Measurements from ENCODE around the gene FCSK.
A peak's percentile ranks its signal among the peaks of the same experiment; 100 is the strongest.
"Not testable (repeated sequence)": the region's sequence is repeated elsewhere in the genome, so short reads cannot be mapped to it uniquely, and the experiment has no call there.

The FCSK gene

DNA sequence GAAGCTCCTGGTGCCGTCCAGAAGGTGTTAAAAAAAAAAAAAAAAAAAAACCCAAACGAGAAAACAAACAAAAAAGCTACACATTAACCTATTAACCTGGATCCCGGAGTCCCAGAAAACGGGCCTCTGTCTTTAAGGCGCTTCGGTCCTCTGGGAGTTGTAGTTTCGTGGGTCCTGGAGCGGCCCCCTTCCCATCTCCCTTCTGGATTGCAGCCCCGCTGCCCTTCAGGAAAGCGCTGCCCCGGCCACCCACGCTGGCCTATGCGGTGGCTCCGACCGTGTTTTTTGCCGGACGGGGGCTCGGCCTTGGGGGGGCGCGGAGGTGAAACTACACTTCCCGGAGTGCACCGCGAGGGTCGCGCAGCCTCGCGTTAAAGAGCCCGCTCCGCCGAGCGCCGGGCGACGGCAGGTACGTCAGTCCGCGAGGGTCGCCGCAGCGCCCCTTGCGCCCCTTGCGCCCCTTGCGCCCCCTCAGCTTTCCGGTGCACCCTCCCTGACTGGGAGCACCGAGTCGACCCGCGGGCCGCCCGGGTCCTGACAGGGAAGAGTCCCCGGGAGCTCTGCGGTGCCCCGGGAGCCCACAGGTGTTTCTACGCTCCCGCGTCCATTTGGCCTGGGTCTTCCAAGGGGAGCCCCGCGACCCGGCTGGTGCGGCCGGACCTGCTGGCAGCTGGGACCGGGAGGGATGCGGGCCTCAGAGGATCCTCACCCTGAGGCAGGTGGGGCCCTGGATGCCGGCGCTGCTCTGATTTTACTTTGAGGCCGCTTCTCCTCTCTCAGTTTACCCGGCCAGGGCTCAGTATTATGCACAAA is at the start of gene FCSK:
TSS of gene FCSK (plus strand) at position 374 of the 813 bp plus-strand sequence. CDS start 8,596 bp downstream, outside the sequence.
- no peaks in the 10 kb centered on the region for H3K9me3 Mint-ChIP-seq
- peak within 1 kb of the TSS; percentile 97 to 99 for H3K27ac Mint-ChIP-seq
- no peaks in the 10 kb centered on the region for H3K27me3 Mint-ChIP-seq
- ATAC-seq (peak; percentile 94), DNase-seq (peak; percentile 73 to 79)
- peak within 1 kb of the TSS; percentile 92 to 94 for H3K4me3 Mint-ChIP-seq
- H3K4me1 Mint-ChIP-seq: peaks cover 27% of the 10 kb centered on the region

GRCh38 chr16:70406104-70406503 is 48.3 kb upstream of the FCSK start:
- Mint-ChIP-seq H3K27ac (peak overlapping the region in 1 of 2 donors; percentile 44), H3K4me1 (peaks cover 83% of the 10 kb centered on the region)
- H3K9me3 Mint-ChIP-seq, H3K4me3 Mint-ChIP-seq, ATAC-seq, H3K27me3 Mint-ChIP-seq, DNase-seq: not testable (repeated sequence)

DNA sequence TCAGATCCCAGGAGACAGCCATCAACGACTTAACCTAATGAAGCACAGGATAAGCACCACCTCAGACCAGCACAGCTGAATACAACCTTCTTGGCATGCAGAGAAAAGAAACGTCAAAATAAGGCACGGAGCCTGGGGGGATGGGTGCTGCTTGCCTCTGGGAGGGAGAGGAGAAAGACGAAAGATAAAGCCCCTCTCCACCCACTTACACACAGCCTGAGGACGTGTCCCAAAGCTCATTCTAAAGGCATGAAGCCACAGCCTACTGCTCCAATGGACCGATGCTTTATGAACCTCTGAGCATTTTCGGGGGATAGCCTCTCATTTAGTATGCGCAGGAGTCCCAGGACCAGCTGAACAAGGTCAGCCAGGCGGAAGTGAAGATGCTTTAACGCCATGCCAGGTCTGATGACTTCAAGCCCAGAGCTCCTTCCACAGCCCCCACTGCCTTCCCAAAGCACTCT is 46.6 kb upstream of the FCSK start:
- Mint-ChIP-seq H3K27ac (no peak overlapping the region), H3K4me3 (no peak overlapping the region)

DNA sequence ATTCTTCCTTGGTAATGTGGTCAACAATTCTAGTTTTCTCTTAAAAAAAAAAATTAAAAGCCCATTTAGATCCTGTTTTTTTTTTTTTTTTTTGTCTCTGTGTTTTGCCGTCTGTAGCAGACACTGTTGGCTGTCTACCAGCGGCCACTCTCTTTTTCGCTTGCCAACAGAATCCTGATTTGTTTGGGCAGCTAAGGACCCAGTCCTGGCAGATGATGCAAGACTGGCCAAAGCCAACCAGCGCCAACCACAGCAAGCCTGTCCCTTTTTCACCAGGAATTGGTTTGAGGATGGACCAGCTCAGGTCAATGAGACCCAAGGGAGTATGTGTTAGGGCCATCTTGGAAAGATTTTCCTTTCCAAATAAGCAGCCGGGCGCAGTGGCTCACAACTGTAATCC is 43.7 kb upstream of the FCSK start:
- Mint-ChIP-seq H3K9me3 (no peaks in the 10 kb centered on the region), H3K4me3 (no peak overlapping the region), H3K4me1 (peaks cover 51% of the 10 kb centered on the region), H3K27me3 (no peaks in the 10 kb centered on the region), H3K27ac (no peak overlapping the region)
- no peak for ATAC-seq
- DNase-seq: no peak

More for the DNA sequence above, 46.6 kb upstream of the FCSK start:
- ATAC-seq: no peak
- no peaks in the 10 kb centered on the region for H3K27me3 Mint-ChIP-seq
- H3K9me3 Mint-ChIP-seq: no peaks in the 10 kb centered on the region
- peaks cover 74% of the 10 kb centered on the region for H3K4me1 Mint-ChIP-seq
- DNase-seq: no peak

DNA sequence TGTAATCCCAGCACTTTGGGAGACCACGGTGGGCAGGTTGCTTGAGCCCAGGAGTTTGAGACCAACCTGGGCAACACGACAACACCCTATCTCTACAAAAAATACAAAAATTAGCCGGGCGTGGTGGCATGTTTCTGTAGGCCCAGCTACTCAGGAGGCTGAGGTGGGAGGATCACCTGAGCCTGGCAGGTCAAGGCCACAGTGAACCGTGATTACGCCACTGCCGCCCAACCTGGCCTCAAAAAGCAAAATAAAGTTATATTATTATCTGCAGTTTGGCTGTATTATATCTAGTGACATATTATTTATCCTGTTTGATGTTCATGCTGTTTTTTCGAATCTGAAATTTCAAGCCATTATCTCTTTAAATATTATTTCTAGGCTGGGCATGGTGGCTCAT is 42.0 kb upstream of the FCSK start:
- Mint-ChIP-seq H3K4me3 (no peak overlapping the region), H3K9me3 (no peaks in the 10 kb centered on the region), H3K27me3 (no peaks in the 10 kb centered on the region), H3K4me1 (peaks cover 53% of the 10 kb centered on the region), H3K27ac (peak overlapping the region in 1 of 2 donors; percentile 25)
- DNase-seq (no peak), ATAC-seq (no peak)

DNA sequence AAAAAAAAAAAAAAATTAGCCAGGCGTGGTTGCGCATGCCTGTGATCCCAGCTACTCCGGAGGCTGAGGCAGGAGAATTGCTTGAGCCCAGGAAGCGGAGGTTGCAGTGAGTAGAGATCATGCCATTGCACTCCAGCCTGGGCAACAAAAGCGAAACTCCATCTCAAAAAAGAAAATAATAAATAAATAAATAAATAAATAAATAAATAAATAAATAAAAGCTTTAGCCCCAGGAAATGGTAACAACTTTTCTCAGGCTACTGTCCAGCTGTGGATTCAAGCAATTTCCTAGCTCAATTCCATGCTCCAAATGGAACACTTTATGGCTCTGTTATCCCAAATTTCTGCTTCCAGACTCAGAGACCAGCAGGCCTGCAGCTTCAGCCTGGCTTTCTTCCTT is 40.8 kb upstream of the FCSK start:
- H3K4me3 Mint-ChIP-seq, ATAC-seq, DNase-seq, H3K27me3 Mint-ChIP-seq, H3K27ac Mint-ChIP-seq, H3K9me3 Mint-ChIP-seq: not testable (repeated sequence)
- H3K4me1 Mint-ChIP-seq: peaks cover 53% of the 10 kb centered on the region

DNA sequence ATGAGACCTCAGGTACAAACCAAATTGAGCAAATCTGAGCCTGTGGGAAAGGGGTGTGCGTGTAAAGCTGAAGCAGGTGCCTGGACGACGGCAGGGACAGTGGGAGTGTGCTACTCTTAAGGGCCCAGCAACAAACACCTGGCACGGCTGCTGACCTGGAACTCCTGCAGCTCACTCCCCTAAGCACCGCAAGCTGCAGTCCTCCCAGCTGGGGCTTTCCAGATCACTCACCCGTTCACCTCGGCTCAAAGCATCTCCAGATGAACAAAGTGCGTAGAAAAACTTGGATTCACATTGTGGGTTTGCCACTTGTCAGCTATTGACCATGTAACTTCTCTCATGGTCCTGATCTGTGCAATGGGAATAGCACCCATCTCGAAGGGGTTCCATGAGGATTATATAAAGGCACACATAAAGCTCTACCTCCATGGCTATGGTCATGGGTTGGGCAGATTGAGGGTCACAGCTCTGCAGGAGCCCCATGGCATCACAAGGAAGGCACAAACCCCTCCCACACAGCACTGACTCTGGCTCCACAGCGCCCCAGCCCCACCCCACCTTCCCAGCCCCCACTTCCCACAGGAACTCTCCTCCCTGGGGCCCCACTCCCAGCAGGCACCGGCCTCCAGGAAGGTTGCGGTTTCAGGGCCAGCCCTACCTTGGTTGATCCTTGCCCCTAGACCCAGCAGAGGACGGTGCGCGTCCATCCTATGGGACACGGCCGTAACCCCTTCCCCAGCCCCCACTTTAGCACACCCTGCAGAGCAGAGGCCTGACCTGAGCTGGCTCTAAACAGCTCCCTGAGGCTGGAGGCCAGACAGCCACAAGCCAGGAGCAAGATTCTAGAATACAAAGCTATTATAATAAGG is 37.4 kb upstream of the FCSK start:
- H3K4me3 Mint-ChIP-seq: peak overlapping the region; percentile 9 to 55
- peaks cover 67% of the 10 kb centered on the region for H3K4me1 Mint-ChIP-seq
- peak overlapping the region; percentile 42 to 94 for H3K27ac Mint-ChIP-seq
- H3K27me3 Mint-ChIP-seq: no peaks in the 10 kb centered on the region
- ATAC-seq (no peak), DNase-seq (no peak)
- H3K9me3 Mint-ChIP-seq: no peaks in the 10 kb centered on the region

- H3K9me3 Mint-ChIP-seq: no peaks in the 10 kb centered on the region
- peak overlapping the region; percentile 71 to 94 for H3K27ac Mint-ChIP-seq
- no peak for ATAC-seq
- no peak for DNase-seq
- H3K4me1 Mint-ChIP-seq: peaks cover 74% of the 10 kb centered on the region
- H3K4me3 Mint-ChIP-seq: peak overlapping the region; percentile 55 to 76
- no peaks in the 10 kb centered on the region for H3K27me3 Mint-ChIP-seq
These were observed 36.7 kb upstream of the FCSK start for GRCh38 chr16:70417661-70418060.

DNA sequence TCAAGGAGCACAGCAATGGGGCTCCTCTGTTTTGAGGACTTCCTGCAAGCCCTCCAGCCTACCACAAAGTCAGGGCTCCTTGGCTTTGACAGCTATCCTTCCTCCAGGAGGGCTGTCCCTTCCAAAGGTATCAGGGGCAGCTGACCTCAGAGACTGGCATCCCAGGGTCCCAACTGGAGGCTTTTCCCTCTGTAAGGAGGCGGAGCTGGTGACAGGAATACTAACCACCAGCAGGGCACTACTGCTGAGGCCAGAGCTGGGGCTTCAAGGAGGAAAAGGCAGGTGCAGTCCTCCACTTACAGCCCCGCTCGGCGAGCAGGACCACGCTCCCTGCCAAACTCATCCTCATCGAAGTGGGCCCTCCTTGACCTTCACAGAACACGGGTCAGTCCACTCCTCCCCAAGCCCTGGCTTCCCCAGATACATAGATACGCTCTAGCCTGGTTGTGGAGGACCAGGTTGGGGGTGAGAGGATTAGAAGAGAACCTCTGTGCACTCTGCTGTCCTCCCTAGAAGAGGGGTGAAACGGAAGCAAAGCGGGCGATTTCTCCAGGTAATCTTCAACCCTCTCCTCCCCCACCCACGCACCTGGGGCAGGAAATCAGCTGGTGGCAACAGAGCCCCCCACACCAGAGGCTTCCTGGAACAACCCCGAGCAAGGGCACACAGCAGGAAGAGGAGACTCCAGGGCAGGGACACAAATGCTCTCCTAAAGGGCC is 36.0 kb upstream of the FCSK start:
- H3K4me3 Mint-ChIP-seq: peak overlapping the region; percentile 74 to 76
- peak; percentile 62 for ATAC-seq
- no peaks in the 10 kb centered on the region for H3K27me3 Mint-ChIP-seq
- H3K27ac Mint-ChIP-seq: peak overlapping the region; percentile 94 to 95
- peaks cover 82% of the 10 kb centered on the region for H3K4me1 Mint-ChIP-seq
- H3K9me3 Mint-ChIP-seq: no peaks in the 10 kb centered on the region
- peak in 1 of 2 donors; percentile 42 for DNase-seq

GRCh38 chr16:70418993-70419318 is 35.4 kb upstream of the FCSK start:
- DNase-seq (no peak), ATAC-seq (peak; percentile 52)
- peaks cover 84% of the 10 kb centered on the region for H3K4me1 Mint-ChIP-seq
- peak overlapping the region; percentile 74 to 76 for H3K4me3 Mint-ChIP-seq
- no peaks in the 10 kb centered on the region for H3K27me3 Mint-ChIP-seq
- H3K27ac Mint-ChIP-seq: peak overlapping the region; percentile 94 to 95
- no peaks in the 10 kb centered on the region for H3K9me3 Mint-ChIP-seq

- Mint-ChIP-seq H3K4me3 (peak overlapping the region; percentile 74 to 76), H3K4me1 (peaks cover 80% of the 10 kb centered on the region), H3K9me3 (no peaks in the 10 kb centered on the region), H3K27ac (peak overlapping the region; percentile 94 to 95), H3K27me3 (no peaks in the 10 kb centered on the region)
- DNase-seq (no peak), ATAC-seq (peak; percentile 42)
These were observed 34.7 kb upstream of the FCSK start for GRCh38 chr16:70419384-70420327.

- H3K9me3 Mint-ChIP-seq: no peaks in the 10 kb centered on the region
- no peaks in the 10 kb centered on the region for H3K27me3 Mint-ChIP-seq
- no peak overlapping the region for H3K4me3 Mint-ChIP-seq
- H3K4me1 Mint-ChIP-seq: peaks cover 90% of the 10 kb centered on the region
- no peak for DNase-seq
- no peak for ATAC-seq
- H3K27ac Mint-ChIP-seq: no peak overlapping the region
These were observed 33.4 kb upstream of the FCSK start for GRCh38 chr16:70421014-70421413.

DNA sequence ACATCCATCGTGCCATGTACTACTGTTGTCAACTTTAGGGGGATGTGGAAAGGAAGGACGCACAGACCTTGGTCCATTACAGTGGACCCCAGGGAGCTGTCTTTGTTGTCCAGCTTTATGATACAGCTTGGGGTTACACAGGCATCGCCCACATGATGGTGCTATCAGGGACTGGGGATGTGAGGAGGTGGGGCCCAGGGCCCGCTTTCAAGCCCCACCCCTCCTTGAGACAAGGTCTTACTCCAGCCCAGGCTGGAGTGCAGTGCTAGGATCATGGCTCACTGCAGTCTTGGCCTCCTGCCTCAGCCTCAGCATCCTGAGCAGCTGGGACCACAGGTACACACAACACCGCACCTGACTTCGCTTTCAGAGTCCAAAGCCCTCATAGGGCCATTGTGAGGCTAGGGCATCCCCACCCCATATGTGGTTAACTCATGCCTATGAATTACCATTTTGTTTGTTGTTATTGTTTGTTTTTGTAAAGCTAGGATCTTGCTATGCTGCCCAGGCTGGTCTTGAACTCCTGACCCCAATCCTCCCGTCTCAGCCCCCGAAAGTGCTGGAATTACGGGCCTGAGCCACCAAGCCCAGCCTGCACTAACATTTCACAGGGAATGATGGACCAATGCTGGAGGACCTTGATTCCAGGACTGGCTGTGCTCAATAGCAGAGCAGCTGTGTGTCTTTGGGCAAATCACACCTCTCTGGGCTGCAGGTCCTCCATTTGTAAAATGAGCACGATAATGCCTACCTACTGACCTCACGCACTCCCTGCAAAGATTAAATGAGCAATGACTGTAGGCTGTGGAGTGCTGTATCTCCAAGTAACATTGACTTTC is 32.7 kb upstream of the FCSK start:
- ATAC-seq (no peak), DNase-seq (no peak)
- Mint-ChIP-seq H3K27me3 (no peaks in the 10 kb centered on the region), H3K4me3 (no peak overlapping the region), H3K27ac (no peak overlapping the region), H3K9me3 (no peaks in the 10 kb centered on the region), H3K4me1 (peaks cover 84% of the 10 kb centered on the region)

GRCh38 chr16:70422543-70422942 is 31.9 kb upstream of the FCSK start:
- DNase-seq (no peak), ATAC-seq (no peak)
- Mint-ChIP-seq H3K9me3 (no peaks in the 10 kb centered on the region), H3K4me3 (no peak overlapping the region), H3K27me3 (no peaks in the 10 kb centered on the region), H3K4me1 (peaks cover 84% of the 10 kb centered on the region), H3K27ac (no peak overlapping the region)

All from stimulated activated naive CD8-positive, alpha-beta T cell treated with anti-CD3 and anti-CD28 coated beads, Interleukin-15, amount 100 ng/mL, for 72 hours (primary cell).